Body of pancreas (tissue), 4 donors: ENCODE results near the gene RWDD4. TPM values are rescaled to one million over a fixed set of nuclear protein-coding genes. Genes with fewer than 3 reads are reported as not detected.

ENCODE experiments used
- ATAC-seq: fragments of 150-250 bp; one replicate; pipeline ENCODE4 v1.9.1; 2016
- DNase-seq, 4 donors: peaks; one replicate each; pipeline ENCODE4 v3.0.0-alpha.2; 2019
- H3K27ac ChIP-seq, 4 donors: fragments of 200-600 bp; sonication (generic); 1 replicate in 3 of 4; 2 replicates in 1 of 4; pipeline versions ENCODE4 v1.5.1 to v1.6.1; 2016 to 2019; ENCODE audit warnings: mild to moderate bottlenecking in 1 of 4, mixed read lengths in 1 of 4, moderate library complexity in 1 of 4
- H3K27me3 ChIP-seq, 2 donors: fragments of 200-600 bp; sonication (generic); one replicate each; pipeline ENCODE4 v1.6.0; 2016; ENCODE audit warnings: mild to moderate bottlenecking in 1 of 2
- H3K36me3 ChIP-seq, 2 donors: fragments of 200-600 bp; sonication (generic); replicated peaks in 1 of 2; 2 replicates each; pipeline ENCODE4 v1.5.1; 2016; ENCODE audit warnings: low read depth in 2 of 2; ENCODE audit not compliant: insufficient read depth in 1 of 2
- H3K4me1 ChIP-seq: fragments of 200-600 bp; sonication (generic); one replicate; pipeline ENCODE4 v1.6.0; 2016
- H3K4me3 ChIP-seq, 2 donors: fragments of 200-600 bp; sonication (generic); 1 replicate in 1 of 2; 2 replicates in 1 of 2; pipeline ENCODE4 v1.5.1; 2016 to 2019
- H3K9me3 ChIP-seq, 3 donors: fragments of 200-600 bp; sonication (generic); 1 replicate in 2 of 3; 2 replicates in 1 of 3; pipeline ENCODE4 v1.5.1; 2016
- POLR2A ChIP-seq, 3 donors: fragments of 450-650 bp; IDR thresholded peaks; one replicate each; pipeline ENCODE4 v1.6.1; 2016; ENCODE audit warnings: antibody characterized with exemption in 3 of 3, mild to moderate bottlenecking in 2 of 3
- WGBS, 2 donors: methylation state at CpG; one replicate each; pipeline ENCODE4 v1.1.5; 2017; 5-methylcytosine and 5-hydroxymethylcytosine counted together
- intact Hi-C: fragments of 100-400 bp; cut with DNase I; formaldehyde crosslinking; loops from one replicate; pipeline ENCODE4 v1.15.1; 2023
- total RNA-seq, 2 donors: library from RNA; depleted of rRNA; stranded (reverse); fragments of >200 nt; gene quantifications; one replicate each; pipeline ENCODE4 v1.1.0, GENCODE V29; 2016
- TF ChIP-seq, protein P1 (sequence below), 7 experiments: fragments of 450-650 bp in 4 of 7; fragments of 200-600 bp in 3 of 7; sonication (generic) in 3 of 7; IDR thresholded peaks; one replicate each; pipeline ENCODE4 v1.5.1; 2016 to 2019; ENCODE audit warnings: antibody characterized with exemption in 7 of 7

Gene RWDD4
- total RNA-seq, 2 donors from 2014 or later, result 15.2 to 23.3 TPM

DNA sequence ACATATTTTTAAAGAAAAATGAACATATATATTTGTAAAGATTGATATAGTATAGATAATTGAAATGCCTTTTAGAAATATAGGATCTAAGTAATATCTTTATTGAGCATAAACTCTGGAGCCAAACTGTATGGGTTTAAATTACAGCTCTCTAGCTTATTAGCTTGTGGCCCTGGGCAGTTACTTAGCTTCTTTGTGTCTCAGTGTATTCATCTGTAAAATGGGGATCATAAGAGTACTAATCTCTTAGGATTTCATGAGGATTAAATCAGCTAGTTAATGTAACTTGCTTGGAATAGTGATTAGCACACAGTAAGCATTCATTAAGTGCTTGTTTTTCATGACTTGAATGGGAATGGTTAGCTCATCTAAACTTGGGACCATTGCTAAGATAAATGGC lies 32.9 kb upstream of the RWDD4 start:
- DNase-seq, result no peak
- Histone ChIP-seq H3K4me3 (no peak overlapping the region), H3K9me3 (no peaks in the 10 kb centered on the region), H3K27me3 (no peaks in the 10 kb centered on the region), H3K27ac (no peak overlapping the region), H3K36me3 (peaks cover 0 to 27% of the 10 kb centered on the region in 2 donors), H3K4me1 (no peaks in the 10 kb centered on the region)
- ATAC-seq, result no peak
- no peak for TF ChIP-seq POLR2A (IDR thresholded peaks at IDR 0.05)
- TF ChIP-seq, protein P1, sequence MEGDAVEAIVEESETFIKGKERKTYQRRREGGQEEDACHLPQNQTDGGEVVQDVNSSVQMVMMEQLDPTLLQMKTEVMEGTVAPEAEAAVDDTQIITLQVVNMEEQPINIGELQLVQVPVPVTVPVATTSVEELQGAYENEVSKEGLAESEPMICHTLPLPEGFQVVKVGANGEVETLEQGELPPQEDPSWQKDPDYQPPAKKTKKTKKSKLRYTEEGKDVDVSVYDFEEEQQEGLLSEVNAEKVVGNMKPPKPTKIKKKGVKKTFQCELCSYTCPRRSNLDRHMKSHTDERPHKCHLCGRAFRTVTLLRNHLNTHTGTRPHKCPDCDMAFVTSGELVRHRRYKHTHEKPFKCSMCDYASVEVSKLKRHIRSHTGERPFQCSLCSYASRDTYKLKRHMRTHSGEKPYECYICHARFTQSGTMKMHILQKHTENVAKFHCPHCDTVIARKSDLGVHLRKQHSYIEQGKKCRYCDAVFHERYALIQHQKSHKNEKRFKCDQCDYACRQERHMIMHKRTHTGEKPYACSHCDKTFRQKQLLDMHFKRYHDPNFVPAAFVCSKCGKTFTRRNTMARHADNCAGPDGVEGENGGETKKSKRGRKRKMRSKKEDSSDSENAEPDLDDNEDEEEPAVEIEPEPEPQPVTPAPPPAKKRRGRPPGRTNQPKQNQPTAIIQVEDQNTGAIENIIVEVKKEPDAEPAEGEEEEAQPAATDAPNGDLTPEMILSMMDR (IDR thresholded peaks at IDR 0.05), result no peak
- intact Hi-C loops, result no loop called here

GRCh38 chr4:183691006-183691405 lies 32.0 kb upstream of the RWDD4 start:
- intact Hi-C loops, result no loop called here
- H3K36me3 ChIP-seq, result peaks cover 4 to 27% of the 10 kb centered on the region in 2 donors
- H3K9me3 ChIP-seq, result no peaks in the 10 kb centered on the region
- no peak for ATAC-seq
- H3K27ac ChIP-seq, result no peak overlapping the region
- no peak overlapping the region for H3K4me3 ChIP-seq
- no peaks in the 10 kb centered on the region for H3K4me1 ChIP-seq
- TF ChIP-seq, protein P1 (IDR thresholded peaks at IDR 0.05), result no peak
- TF ChIP-seq POLR2A (IDR thresholded peaks at IDR 0.05), result no peak
- no peak for DNase-seq
- no peaks in the 10 kb centered on the region for H3K27me3 ChIP-seq

GRCh38 chr4:183688216-183688615 lies 29.2 kb upstream of the RWDD4 start:
- no peaks in the 10 kb centered on the region for H3K4me1 ChIP-seq
- H3K4me3 ChIP-seq, result no peak overlapping the region
- no peak for TF ChIP-seq POLR2A (IDR thresholded peaks at IDR 0.05)
- TF ChIP-seq, protein P1 (IDR thresholded peaks at IDR 0.05), result no peak
- H3K9me3 ChIP-seq, result no peaks in the 10 kb centered on the region
- WGBS, 2 donors, result 45 to 78% methylated on average over 6 of the region's 6 CpGs
- DNase-seq, result no peak
- H3K27ac ChIP-seq, result no peak overlapping the region
- intact Hi-C loops, result no loop called here
- no peak for ATAC-seq
- H3K36me3 ChIP-seq, result peaks cover 11 to 22% of the 10 kb centered on the region in 2 donors
- no peaks in the 10 kb centered on the region for H3K27me3 ChIP-seq

DNA sequence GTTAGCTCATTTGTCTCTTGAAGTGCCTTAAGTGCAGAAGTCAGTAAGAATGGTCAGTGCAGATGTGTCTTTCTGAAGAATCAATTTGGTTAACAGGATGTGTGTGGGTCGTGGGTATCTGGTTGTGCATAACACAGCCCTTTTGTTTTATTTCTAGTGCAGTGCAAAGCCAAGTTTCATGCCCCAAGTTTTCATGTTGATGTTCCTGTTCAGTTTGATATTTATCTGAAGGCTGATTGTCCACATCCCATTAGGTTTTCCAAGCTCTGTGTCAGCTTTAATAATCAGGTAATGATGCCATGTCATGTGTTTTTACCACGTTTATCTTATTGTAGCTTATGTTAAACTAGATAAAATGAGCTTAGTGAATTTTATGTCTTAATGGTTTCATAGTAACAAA lies 27.5 kb upstream of the RWDD4 start:
- Histone ChIP-seq H3K27me3 (no peaks in the 10 kb centered on the region), H3K27ac (no peak overlapping the region), H3K9me3 (no peaks in the 10 kb centered on the region), H3K4me1 (no peaks in the 10 kb centered on the region), H3K36me3 (peaks cover 11 to 16% of the 10 kb centered on the region in 2 donors), H3K4me3 (no peak overlapping the region)
- no peak for DNase-seq
- ATAC-seq, result no peak
- TF ChIP-seq POLR2A (IDR thresholded peaks at IDR 0.05), result no peak
- TF ChIP-seq, protein P1 (IDR thresholded peaks at IDR 0.05), result no peak
- WGBS, 2 donors, result 60 to 84% methylated on average over 2 of the region's 2 CpGs
- intact Hi-C loops, result no loop called here

- Histone ChIP-seq H3K36me3 (peaks cover 7 to 19% of the 10 kb centered on the region in 2 donors), H3K9me3 (no peaks in the 10 kb centered on the region), H3K27ac (no peak overlapping the region), H3K27me3 (no peaks in the 10 kb centered on the region), H3K4me1 (no peaks in the 10 kb centered on the region), H3K4me3 (no peak overlapping the region)
- intact Hi-C loops, result no loop called here
- ATAC-seq, result no peak
- WGBS, 2 donors, result 79 to 80% methylated on average over 4 of the region's 4 CpGs
- no peak for DNase-seq
- TF ChIP-seq, protein P1 (IDR thresholded peaks at IDR 0.05), result no peak
- no peak for TF ChIP-seq POLR2A (IDR thresholded peaks at IDR 0.05)
These were observed 22.1 kb upstream of the RWDD4 start for GRCh38 chr4:183681119-183681518.
